ENCODE data around the gene MRPL49. TPM values are rescaled to one million over a fixed set of nuclear protein-coding genes. Genes with fewer than 3 reads are reported as not detected.

The MRPL49 gene
- total RNA-seq, 1 experiment from 2014 or later: 55.9 TPM

DNA sequence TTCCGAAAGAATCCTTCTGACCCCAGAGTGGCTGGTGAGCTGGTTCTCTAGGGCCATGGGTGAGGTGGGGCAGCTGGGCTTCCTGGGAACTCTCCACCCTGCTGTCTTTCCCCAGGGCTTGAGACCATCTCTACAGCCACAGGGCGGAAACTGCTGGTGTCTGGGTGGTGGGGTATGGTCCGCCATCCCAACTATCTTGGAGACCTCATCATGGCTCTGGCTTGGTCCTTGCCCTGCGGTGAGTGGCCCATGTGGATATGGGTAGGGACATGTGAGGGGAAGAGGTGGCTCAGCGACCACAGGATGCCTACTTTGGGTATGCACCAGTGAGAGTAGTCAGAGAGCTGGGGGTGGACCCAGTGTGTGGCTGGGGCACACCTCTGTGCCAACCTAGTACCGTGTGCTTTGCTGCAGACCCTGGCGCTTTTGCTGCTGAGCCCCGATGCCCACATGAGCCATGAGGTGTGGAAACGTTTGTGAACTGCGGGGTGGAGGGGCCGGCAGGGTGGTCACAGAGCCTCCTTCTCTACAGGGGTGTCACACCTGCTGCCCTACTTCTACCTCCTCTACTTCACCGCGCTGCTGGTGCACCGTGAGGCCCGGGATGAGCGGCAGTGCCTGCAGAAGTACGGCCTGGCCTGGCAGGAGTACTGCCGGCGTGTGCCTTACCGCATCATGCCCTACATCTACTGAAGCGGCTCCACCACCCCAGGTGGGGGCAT lies 6.6 kb upstream of the MRPL49 start:
- Mint-ChIP-seq H3K27ac (no peak overlapping the region), H3K27me3 (ENCODE audit: low read depth) (no peaks in the 10 kb centered on the region), H3K9me3 (no peaks in the 10 kb centered on the region), H3K36me3 (peaks cover 22% of the 10 kb centered on the region), H3K4me1 (peaks cover 20% of the 10 kb centered on the region), H3K4me3 (peak overlapping the region; percentile 86)
- ATAC-seq (no peak), DNase-seq (ENCODE audit: low spot score) (no peak)
- ChIA-PET CTCF (interaction anchor here (2.4 to 2.9 kb wide), 3 partner anchors 66 to 267 kb away, joined by 12 to 15 read pairs (median 15); partner anchors contain the start of genes ARL2 and CAPN1), POLR2A (interaction anchor here (2.3 kb wide), 1 partner anchor 66 kb away, joined by 11 read pairs; the partner anchor contains the start of gene CAPN1)
- TF ChIP-seq, protein P1, sequence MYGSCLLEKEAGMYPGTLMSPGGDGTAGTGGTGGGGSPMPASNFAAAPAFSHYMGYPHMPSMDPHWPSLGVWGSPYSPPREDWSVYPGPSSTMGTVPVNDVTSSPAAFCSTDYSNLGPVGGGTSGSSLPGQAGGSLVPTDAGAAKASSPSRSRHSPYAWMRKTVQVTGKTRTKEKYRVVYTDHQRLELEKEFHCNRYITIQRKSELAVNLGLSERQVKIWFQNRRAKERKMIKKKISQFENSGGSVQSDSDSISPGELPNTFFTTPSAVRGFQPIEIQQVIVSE (CRISPR knock-in tag; IDR thresholded peaks at IDR 0.05; ENCODE audit: borderline replicate concordance): no peak
- TF ChIP-seq NFE2L1 (CRISPR knock-in tag; IDR thresholded peaks at IDR 0.05) (no peak), ZNF396 (CRISPR knock-in tag; IDR thresholded peaks at IDR 0.05; ENCODE audit: borderline replicate concordance) (no peak), ZNF138 (CRISPR knock-in tag; conservative IDR thresholded peaks at IDR 0.05) (no peak), OVOL2 (CRISPR knock-in tag; IDR thresholded peaks at IDR 0.05; ENCODE audit: borderline replicate concordance) (no peak), GRHL2 (CRISPR knock-in tag; IDR thresholded peaks at IDR 0.05; ENCODE audit: insufficient replicate concordance, severe bottlenecking) (no peak)
- TF ChIP-seq, protein P2, sequence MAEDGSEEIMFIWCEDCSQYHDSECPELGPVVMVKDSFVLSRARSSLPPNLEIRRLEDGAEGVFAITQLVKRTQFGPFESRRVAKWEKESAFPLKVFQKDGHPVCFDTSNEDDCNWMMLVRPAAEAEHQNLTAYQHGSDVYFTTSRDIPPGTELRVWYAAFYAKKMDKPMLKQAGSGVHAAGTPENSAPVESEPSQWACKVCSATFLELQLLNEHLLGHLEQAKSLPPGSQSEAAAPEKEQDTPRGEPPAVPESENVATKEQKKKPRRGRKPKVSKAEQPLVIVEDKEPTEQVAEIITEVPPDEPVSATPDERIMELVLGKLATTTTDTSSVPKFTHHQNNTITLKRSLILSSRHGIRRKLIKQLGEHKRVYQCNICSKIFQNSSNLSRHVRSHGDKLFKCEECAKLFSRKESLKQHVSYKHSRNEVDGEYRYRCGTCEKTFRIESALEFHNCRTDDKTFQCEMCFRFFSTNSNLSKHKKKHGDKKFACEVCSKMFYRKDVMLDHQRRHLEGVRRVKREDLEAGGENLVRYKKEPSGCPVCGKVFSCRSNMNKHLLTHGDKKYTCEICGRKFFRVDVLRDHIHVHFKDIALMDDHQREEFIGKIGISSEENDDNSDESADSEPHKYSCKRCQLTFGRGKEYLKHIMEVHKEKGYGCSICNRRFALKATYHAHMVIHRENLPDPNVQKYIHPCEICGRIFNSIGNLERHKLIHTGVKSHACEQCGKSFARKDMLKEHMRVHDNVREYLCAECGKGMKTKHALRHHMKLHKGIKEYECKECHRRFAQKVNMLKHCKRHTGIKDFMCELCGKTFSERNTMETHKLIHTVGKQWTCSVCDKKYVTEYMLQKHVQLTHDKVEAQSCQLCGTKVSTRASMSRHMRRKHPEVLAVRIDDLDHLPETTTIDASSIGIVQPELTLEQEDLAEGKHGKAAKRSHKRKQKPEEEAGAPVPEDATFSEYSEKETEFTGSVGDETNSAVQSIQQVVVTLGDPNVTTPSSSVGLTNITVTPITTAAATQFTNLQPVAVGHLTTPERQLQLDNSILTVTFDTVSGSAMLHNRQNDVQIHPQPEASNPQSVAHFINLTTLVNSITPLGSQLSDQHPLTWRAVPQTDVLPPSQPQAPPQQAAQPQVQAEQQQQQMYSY (CRISPR knock-in tag; IDR thresholded peaks at IDR 0.05): no peak
- TF ChIP-seq, protein P3, sequence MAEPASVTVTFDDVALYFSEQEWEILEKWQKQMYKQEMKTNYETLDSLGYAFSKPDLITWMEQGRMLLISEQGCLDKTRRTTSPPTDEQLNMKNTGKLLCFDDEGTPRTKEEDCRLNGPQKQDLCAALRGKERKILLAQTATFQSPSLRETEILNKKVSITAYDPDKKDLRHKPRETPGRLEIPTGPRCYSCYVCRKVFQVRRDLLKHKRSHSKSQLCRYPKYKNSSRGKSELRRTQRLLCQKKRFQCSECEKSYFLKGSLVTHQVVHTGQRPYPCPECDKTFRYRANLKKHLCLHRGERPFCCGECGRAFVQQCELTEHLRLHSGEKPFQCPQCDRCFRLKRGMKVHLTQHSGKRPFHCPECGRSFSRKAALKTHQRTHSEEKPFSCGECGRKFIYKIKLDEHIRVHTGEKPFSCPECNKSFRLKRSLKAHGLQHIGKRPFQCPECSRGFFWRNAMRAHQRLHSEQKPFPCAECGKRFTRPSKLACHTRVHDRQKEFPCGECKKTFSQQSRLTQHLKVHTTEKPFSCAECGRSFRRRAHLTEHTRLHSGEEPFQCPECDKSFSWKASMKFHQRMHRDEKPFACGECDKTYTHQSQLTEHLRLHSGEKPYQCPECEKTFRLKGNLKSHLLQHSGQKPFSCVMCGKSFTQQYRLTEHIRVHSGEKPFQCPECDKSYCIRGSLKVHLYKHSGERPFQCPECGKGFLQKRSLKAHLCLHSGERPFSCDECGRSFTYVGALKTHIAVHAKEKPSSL (CRISPR knock-in tag; conservative IDR thresholded peaks at IDR 0.05): no peak
- TF ChIP-seq, protein P4, sequence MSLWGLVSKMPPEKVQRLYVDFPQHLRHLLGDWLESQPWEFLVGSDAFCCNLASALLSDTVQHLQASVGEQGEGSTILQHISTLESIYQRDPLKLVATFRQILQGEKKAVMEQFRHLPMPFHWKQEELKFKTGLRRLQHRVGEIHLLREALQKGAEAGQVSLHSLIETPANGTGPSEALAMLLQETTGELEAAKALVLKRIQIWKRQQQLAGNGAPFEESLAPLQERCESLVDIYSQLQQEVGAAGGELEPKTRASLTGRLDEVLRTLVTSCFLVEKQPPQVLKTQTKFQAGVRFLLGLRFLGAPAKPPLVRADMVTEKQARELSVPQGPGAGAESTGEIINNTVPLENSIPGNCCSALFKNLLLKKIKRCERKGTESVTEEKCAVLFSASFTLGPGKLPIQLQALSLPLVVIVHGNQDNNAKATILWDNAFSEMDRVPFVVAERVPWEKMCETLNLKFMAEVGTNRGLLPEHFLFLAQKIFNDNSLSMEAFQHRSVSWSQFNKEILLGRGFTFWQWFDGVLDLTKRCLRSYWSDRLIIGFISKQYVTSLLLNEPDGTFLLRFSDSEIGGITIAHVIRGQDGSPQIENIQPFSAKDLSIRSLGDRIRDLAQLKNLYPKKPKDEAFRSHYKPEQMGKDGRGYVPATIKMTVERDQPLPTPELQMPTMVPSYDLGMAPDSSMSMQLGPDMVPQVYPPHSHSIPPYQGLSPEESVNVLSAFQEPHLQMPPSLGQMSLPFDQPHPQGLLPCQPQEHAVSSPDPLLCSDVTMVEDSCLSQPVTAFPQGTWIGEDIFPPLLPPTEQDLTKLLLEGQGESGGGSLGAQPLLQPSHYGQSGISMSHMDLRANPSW (CRISPR knock-in tag; conservative IDR thresholded peaks at IDR 0.05; ENCODE audit: low read depth): no peak

DNA sequence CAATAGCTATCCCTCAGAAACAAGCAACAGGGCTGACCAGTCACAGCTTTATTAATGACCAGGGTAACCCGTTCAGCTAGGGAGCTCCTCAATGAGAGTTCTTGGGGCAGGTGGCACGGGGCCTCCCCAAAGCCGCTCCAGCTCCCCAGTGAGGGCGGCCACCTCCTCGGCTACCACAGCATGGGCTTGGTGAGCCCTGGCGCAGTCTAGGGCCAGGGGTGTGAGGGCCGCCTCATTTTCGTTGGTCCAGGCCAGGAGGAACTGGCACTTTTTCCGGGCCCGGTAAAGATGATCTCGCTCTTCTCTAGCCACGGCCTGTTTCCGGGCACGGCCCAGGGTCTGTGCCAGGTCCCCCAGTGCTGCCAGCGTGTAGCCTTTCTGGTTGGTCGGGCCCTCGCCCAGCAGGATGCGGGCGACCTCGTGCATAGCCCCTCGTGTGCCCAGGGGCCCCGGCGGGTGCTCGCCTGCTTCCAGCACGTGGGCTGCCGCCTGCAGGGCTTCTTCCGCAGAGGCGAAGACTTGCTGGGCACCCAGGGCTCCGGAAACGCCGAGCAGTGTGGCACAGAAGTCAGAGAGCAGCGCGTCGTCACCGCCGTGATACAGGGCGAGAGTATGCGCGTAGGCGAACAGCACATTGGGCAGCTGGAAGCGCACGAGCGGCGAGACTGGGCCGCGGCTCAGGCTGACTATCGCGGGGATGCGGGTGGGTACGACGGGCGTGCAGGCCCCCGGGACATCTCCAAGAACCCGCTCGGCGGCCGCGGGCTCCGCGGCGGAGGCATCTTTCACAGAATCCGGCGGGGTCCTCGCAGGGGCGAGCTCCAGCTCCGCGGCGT lies 5.5 kb upstream of the MRPL49 start:
- no peaks in the 10 kb centered on the region for H3K27me3 Mint-ChIP-seq (ENCODE audit: low read depth)
- no peak for TF ChIP-seq FOXJ3 (CRISPR knock-in tag; IDR thresholded peaks at IDR 0.05; ENCODE audit: borderline replicate concordance)
- TF ChIP-seq, protein P5, sequence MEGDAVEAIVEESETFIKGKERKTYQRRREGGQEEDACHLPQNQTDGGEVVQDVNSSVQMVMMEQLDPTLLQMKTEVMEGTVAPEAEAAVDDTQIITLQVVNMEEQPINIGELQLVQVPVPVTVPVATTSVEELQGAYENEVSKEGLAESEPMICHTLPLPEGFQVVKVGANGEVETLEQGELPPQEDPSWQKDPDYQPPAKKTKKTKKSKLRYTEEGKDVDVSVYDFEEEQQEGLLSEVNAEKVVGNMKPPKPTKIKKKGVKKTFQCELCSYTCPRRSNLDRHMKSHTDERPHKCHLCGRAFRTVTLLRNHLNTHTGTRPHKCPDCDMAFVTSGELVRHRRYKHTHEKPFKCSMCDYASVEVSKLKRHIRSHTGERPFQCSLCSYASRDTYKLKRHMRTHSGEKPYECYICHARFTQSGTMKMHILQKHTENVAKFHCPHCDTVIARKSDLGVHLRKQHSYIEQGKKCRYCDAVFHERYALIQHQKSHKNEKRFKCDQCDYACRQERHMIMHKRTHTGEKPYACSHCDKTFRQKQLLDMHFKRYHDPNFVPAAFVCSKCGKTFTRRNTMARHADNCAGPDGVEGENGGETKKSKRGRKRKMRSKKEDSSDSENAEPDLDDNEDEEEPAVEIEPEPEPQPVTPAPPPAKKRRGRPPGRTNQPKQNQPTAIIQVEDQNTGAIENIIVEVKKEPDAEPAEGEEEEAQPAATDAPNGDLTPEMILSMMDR (IDR thresholded peaks at IDR 0.05): no peak
- no peak for TF ChIP-seq TEAD4 (CRISPR knock-in tag; IDR thresholded peaks at IDR 0.05)
- 0 out of 2 replicates have a peak, but pooled peaks have one; percentile 14 for TF ChIP-seq NFYB (CRISPR knock-in tag; conservative IDR thresholded peaks at IDR 0.05; ENCODE audit: low read depth)
- TF ChIP-seq, protein P6, sequence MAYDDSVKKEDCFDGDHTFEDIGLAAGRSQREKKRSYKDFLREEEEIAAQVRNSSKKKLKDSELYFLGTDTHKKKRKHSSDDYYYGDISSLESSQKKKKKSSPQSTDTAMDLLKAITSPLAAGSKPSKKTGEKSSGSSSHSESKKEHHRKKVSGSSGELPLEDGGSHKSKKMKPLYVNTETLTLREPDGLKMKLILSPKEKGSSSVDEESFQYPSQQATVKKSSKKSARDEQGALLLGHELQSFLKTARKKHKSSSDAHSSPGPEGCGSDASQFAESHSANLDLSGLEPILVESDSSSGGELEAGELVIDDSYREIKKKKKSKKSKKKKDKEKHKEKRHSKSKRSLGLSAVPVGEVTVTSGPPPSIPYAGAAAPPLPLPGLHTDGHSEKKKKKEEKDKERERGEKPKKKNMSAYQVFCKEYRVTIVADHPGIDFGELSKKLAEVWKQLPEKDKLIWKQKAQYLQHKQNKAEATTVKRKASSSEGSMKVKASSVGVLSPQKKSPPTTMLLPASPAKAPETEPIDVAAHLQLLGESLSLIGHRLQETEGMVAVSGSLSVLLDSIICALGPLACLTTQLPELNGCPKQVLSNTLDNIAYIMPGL (CRISPR knock-in tag; IDR thresholded peaks at IDR 0.05): no peak
- TF ChIP-seq SP1 (CRISPR knock-in tag; conservative IDR thresholded peaks at IDR 0.05): 0 out of 2 replicates have a peak, but pooled peaks have one; percentile 48
- peak; percentile 83 for TF ChIP-seq NR1H2 (CRISPR knock-in tag; IDR thresholded peaks at IDR 0.05)
- TF ChIP-seq, protein P7, sequence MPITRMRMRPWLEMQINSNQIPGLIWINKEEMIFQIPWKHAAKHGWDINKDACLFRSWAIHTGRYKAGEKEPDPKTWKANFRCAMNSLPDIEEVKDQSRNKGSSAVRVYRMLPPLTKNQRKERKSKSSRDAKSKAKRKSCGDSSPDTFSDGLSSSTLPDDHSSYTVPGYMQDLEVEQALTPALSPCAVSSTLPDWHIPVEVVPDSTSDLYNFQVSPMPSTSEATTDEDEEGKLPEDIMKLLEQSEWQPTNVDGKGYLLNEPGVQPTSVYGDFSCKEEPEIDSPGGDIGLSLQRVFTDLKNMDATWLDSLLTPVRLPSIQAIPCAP (CRISPR knock-in tag; IDR thresholded peaks at IDR 0.05): peak; percentile 87; the same call in 1 of the 2 replicates

More for the DNA sequence above, 5.5 kb upstream of the MRPL49 start:
- peak; percentile 0; the same call in 1 of the 2 replicates for ATAC-seq
- Mint-ChIP-seq H3K36me3 (peaks cover 33% of the 10 kb centered on the region), H3K4me3 (peak overlapping the region; percentile 86), H3K9me3 (no peaks in the 10 kb centered on the region), H3K4me1 (peaks cover 19% of the 10 kb centered on the region), H3K27ac (peak overlapping the region; percentile 86)
- DNase-seq (ENCODE audit: low spot score): no peak
- ChIA-PET POLR2A (interaction anchor here (0.6 to 2.3 kb wide), 4 partner anchors 21 to 84 kb away, joined by 3 to 11 read pairs (median 4); partner anchors contain the start of gene CAPN1), CTCF (interaction anchor here (0.9 to 2.9 kb wide), 15 partner anchors 9 to 338 kb away, joined by 3 to 18 read pairs (median 7); partner anchors contain the start of genes ARL2, CAPN1, CDC42BPG and CDC42EP2)

Data from WTC11 (cell line).